Measurements from ENCODE around the gene MFSD2A.
"Not testable (repeated sequence)": the region's sequence is repeated elsewhere in the genome, so short reads cannot be mapped to it uniquely, and the experiment has no call there.

The MFSD2A gene

DNA sequence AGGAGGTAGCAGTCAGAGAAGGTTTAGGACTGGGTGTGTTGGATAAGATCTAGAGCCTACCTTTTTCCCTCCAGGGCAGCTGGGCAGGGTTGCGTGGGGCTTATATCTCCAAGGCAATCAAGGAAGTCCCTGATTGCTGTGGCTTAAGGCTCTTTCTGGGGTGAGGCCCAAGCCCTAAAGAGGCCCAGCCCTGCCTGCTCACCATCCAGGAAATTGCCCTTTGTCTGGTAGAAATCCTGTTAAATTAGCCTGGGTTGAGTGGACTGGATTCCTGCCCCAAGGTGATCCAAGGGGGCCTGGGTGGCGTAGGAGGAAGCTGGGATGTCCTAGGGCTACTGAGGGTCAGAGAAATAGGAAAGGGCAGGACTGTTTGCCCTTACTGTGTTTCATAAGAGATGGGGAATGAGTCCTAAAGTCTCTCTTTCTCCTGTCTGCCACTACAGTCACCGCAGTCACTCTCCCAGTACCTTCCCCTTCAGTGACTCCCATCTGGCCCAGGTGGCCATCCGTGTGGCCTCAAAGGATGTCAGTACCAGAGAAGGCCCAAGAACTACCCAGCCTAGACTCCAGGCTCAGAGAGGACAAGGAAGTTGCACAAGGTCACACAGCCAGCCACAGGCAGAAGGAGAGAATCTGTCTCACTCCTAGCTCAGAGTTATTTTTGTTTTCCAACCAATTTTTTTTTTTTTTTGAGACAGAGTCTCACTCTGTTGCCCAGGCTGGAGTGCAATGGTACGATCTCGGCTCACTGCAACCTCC, 25.8 kb downstream of the MFSD2A start:
- TF ChIP-seq, protein P1, sequence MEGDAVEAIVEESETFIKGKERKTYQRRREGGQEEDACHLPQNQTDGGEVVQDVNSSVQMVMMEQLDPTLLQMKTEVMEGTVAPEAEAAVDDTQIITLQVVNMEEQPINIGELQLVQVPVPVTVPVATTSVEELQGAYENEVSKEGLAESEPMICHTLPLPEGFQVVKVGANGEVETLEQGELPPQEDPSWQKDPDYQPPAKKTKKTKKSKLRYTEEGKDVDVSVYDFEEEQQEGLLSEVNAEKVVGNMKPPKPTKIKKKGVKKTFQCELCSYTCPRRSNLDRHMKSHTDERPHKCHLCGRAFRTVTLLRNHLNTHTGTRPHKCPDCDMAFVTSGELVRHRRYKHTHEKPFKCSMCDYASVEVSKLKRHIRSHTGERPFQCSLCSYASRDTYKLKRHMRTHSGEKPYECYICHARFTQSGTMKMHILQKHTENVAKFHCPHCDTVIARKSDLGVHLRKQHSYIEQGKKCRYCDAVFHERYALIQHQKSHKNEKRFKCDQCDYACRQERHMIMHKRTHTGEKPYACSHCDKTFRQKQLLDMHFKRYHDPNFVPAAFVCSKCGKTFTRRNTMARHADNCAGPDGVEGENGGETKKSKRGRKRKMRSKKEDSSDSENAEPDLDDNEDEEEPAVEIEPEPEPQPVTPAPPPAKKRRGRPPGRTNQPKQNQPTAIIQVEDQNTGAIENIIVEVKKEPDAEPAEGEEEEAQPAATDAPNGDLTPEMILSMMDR (IDR thresholded peaks at IDR 0.05; ENCODE audit: insufficient read depth, missing control alignments), result no peak
- DNase-seq (ENCODE audit: insufficient read length, low spot score), result no peak
- FAIRE-seq, result no peak

DNA sequence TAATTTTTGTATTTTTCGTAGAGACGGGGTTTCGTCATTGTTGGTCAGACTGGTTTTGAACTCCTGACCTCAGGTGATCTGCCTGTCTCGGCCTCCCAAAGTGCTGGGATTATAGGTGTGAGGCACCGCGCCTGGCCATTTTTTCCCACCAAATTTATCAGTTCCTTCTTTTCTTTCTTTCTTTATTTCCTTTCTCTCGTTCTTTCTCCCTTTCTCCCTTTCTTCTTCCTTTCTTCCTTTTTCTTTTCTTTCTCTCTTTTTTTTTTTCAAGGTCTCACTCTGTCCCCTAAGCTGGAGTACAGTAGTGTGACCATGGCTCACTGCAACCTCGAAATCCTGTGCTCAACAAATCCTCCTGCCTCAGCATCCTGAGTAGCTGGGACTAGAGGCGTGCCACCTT, 26.4 kb downstream of the MFSD2A start:
- FAIRE-seq, result no peak
- TF ChIP-seq, protein P1 (IDR thresholded peaks at IDR 0.05; ENCODE audit: insufficient read depth, missing control alignments), result no peak
- DNase-seq (ENCODE audit: insufficient read length, low spot score), result no peak

DNA sequence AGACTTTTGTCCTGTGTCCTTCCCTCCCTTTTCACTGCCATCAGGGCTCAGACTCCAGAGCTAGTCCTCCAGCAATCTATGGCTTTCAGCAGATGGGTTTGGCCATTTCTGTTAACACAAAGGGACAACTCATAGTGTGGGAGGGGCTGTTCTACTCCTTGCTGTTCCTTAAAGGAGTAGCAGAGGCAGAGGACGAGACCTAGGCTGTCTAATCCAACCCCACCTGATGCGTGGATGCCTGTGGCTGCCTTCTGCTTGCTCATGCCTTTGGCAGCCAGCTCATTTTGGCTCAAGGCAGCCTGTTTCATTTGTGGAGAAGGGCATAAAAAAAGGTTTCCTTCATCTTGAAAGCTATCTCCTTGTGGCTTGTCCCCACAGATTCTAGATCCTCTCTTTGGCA, 27.0 kb downstream of the MFSD2A start:
- DNase-seq (ENCODE audit: insufficient read length, low spot score) (no peak), FAIRE-seq (no peak)
- TF ChIP-seq, protein P1 (IDR thresholded peaks at IDR 0.05; ENCODE audit: insufficient read depth, missing control alignments), result no peak

DNA sequence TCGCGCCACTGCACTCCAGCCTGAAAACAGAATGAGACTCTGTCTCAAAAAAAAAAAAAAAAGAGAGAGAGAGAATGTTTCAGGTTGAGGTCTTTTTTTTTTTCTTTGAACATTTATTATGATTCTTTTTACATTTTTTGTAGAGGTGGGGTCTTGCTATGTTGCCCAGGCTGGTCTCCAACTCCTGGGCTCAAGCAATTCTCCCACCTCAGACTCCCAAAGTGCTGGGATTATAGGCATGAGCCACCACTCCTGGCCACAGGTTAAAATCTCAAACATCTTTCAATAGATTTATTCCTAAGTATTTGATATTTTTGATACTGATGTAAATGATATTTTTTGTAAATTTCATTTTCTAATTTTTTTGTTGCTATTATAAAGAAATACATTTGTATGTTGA, 29.5 kb downstream of the MFSD2A start:
- FAIRE-seq; DNase-seq (ENCODE audit: insufficient read length, low spot score): not testable (repeated sequence)

DNA sequence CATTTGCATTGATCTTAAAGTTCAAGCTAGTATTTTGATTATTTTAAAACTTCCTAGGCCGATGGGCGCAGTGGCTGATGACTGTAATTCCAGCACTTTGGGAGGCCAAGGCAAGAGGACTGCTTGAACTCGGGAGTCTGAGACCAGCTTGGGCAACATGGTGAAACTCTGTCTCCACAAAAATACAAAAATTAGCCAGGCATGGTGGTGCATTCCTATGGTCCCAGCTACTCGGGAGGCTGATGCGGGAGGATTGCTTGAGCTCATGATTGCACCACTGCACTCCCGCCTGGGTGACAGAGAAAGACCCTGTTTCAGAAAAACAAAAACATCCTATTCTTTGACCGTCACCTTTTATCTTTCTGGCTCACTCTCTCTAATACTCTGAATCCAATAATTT, 30.0 kb downstream of the MFSD2A start:
- no peak for DNase-seq (ENCODE audit: insufficient read length, low spot score)
- FAIRE-seq, result no peak
- TF ChIP-seq, protein P1 (IDR thresholded peaks at IDR 0.05; ENCODE audit: insufficient read depth, missing control alignments), result no peak

DNA sequence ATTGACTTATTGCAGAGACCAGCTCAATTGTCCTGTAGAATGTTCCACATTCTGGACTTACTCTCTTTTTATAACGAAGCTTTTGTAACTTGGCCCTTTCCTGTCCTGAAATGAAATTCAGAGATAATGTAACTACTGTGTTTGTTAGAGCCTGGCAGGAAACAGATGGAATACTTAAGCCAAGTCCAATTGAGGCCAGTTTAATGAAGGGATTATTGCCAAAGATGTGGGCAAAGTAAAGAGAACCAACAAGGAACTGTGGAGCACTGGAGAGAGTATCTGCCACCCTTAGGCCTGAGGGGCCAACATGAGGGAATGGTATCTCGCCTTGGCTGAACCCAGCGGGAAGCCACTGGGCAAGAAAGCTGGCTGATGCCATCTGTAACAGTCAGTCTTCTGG, 32.9 kb downstream of the MFSD2A start:
- no peak for FAIRE-seq

DNA sequence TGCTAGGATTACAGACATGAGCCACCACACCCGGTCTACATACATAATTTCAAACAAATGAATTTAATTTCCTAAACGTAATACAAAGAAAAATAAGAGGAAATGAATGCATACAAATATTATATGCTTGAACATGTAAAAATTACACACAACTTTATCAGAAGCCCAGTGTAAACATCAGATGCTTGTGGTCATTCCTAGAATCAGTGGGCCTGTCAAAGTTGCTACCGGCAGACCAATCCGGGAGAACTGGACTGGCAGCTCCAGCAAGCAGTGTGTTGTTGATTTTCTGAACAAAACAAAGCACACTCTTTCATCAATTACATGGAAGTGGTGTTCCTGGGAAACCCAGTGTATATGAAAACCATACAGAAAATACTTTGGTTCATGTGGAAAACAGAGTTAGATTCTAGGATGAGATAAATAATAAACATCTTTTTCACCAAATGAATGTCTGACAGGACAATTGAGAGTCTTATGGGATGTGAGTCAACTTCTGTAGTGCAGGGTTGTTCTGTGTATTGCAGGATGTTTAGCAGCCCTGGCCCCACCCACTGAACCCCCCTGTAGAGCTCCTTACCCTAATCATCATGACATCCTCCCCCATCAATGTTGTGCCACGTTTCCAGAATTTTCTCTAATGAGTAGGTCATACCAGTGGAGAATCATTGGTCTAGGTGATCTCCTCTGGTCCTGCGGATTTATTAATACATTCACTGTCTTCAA, 33.8 kb downstream of the MFSD2A start:
- DNase-seq (ENCODE audit: insufficient read length, low spot score), result no peak
- no peak for FAIRE-seq
- TF ChIP-seq, protein P1 (IDR thresholded peaks at IDR 0.05; ENCODE audit: insufficient read depth, missing control alignments), result no peak

More for the DNA sequence above, 32.9 kb downstream of the MFSD2A start:
- TF ChIP-seq, protein P1 (IDR thresholded peaks at IDR 0.05; ENCODE audit: insufficient read depth, missing control alignments), result no peak
- no peak for DNase-seq (ENCODE audit: insufficient read length, low spot score)

Measured in D721Med (cell line).